HepG2 (cell line): ENCODE results near the gene FAM229A. TPM values are rescaled to one million over a fixed set of nuclear protein-coding genes. Genes with fewer than 3 reads are reported as not detected.

ENCODE experiments used
- AFF4 ChIP-seq: sonication (generic); formaldehyde crosslinking; IDR thresholded peaks from 2 replicates; pipeline ENCODE4 v1.4.0; 2020; ENCODE audit warnings: missing genetic modification reagents
- GLMP ChIP-seq: sonication (generic); formaldehyde crosslinking; IDR thresholded peaks from 2 replicates; pipeline ENCODE4 v1.9.0; 2021; ENCODE audit warnings: missing genetic modification reagents, mild to moderate bottlenecking, borderline replicate concordance
- HMGA1 ChIP-seq: sonication (generic); formaldehyde crosslinking; conservative IDR thresholded peaks from 2 replicates; pipeline ENCODE4 v1.4.0; 2020; ENCODE audit warnings: missing genetic modification reagents
- HNF1A ChIP-seq, 2 experiments: sonication (generic) in 1 of 2; formaldehyde crosslinking in 1 of 2; IDR thresholded peaks; 2 replicates each; pipeline versions ENCODE4 v1.4.0 to v1.6.1; 2016 to 2020; ENCODE audit warnings: borderline replicate concordance in 1 of 2, low read depth in 1 of 2, mild to moderate bottlenecking in 1 of 2, missing genetic modification reagents in 1 of 2
- KLF9 ChIP-seq: IDR thresholded peaks from 2 replicates; pipeline ENCODE4 v1.6.1; 2016; ENCODE audit warnings: low read depth
- NCOA5 ChIP-seq: sonication (generic); formaldehyde crosslinking; IDR thresholded peaks from 2 replicates; pipeline ENCODE4 v1.4.0; 2020; ENCODE audit warnings: missing genetic modification reagents
- POLR2AphosphoS5 ChIP-seq: IDR thresholded peaks from 2 replicates; pipeline ENCODE4 v1.6.1; 2012; ENCODE audit warnings: low read depth, low read length
- PREB ChIP-seq: sonication (generic); formaldehyde crosslinking; IDR thresholded peaks from 2 replicates; pipeline ENCODE4 v1.4.0; 2020; ENCODE audit warnings: missing genetic modification reagents
- RFX3 ChIP-seq: IDR thresholded peaks from 2 replicates; pipeline ENCODE4 v1.6.1; 2016; ENCODE audit warnings: missing biosample characterization, missing genetic modification reagents
- U2AF2 ChIP-seq: fragments of 200-400 bp; formaldehyde crosslinking; IDR thresholded peaks from 2 replicates; pipeline ENCODE4 v1.6.1; 2017; ENCODE audit warnings: low read depth, mild to moderate bottlenecking, low read length
- ZKSCAN8 ChIP-seq: IDR thresholded peaks from 2 replicates; pipeline ENCODE4 v1.6.1; 2016; ENCODE audit warnings: borderline replicate concordance, missing genetic modification reagents, missing compliant biosample characterization
- ZMYM3 ChIP-seq: sonication (generic); formaldehyde crosslinking; IDR thresholded peaks from 2 replicates; pipeline ENCODE4 v1.5.1; 2020; ENCODE audit warnings: mild to moderate bottlenecking, missing genetic modification reagents
- ZNF101 ChIP-seq: sonication (generic); formaldehyde crosslinking; IDR thresholded peaks from 2 replicates; pipeline ENCODE4 v1.4.0; 2020; ENCODE audit warnings: mild to moderate bottlenecking, low read depth, missing genetic modification reagents, borderline replicate concordance
- ZNF264 ChIP-seq: sonication (generic); formaldehyde crosslinking; IDR thresholded peaks from 2 replicates; pipeline ENCODE4 v1.4.0; 2020; ENCODE audit warnings: missing genetic modification reagents
- ZNF589 ChIP-seq: sonication (generic); formaldehyde crosslinking; conservative IDR thresholded peaks from 2 replicates; pipeline ENCODE4 v1.8.0; 2022; ENCODE audit warnings: mild to moderate bottlenecking, moderate library complexity, missing genetic modification reagents
- ZNF724P ChIP-seq: sonication (generic); formaldehyde crosslinking; IDR thresholded peaks from 2 replicates; pipeline ENCODE4 v1.8.0; 2022; ENCODE audit warnings: missing genetic modification reagents, borderline replicate concordance
- ZNF740 ChIP-seq: sonication (generic); formaldehyde crosslinking; IDR thresholded peaks from 2 replicates; pipeline ENCODE4 v1.4.0; 2020; ENCODE audit warnings: missing genetic modification reagents
- ZNF891 ChIP-seq: sonication (generic); formaldehyde crosslinking; IDR thresholded peaks from 2 replicates; pipeline ENCODE4 v1.5.0; 2020; ENCODE audit warnings: mild to moderate bottlenecking, missing genetic modification reagents
- ZSCAN29 ChIP-seq: sonication (generic); formaldehyde crosslinking; conservative IDR thresholded peaks from 2 replicates; pipeline ENCODE4 v1.4.0; 2020; ENCODE audit warnings: mild to moderate bottlenecking, missing genetic modification reagents
- polyA plus RNA-seq, 8 experiments: library from polyadenylated mRNA; depleted of rRNA in 3 of 8; stranded (reverse) in 7 of 8; unstranded in 1 of 8; fragments of >200 nt; fragmentation: Illumina TruSeq in 4 of 8; extraction: Trizol in 4 of 8; gene quantifications; 2 replicates each; pipeline versions ENCODE4 v1.2.1 to v1.2.3, GENCODE V29; 2011 to 2016; ENCODE audit warnings: low read depth in 4 of 8, missing spikeins in 1 of 8, mixed read lengths in 1 of 8; ENCODE audit not compliant: insufficient read depth in 1 of 8
- total RNA-seq, 5 experiments: library from RNA; depleted of rRNA; stranded (reverse); fragments of >200 nt; fragmentation: Illumina TruSeq; extraction: Trizol; gene quantifications; 2 replicates each; pipeline ENCODE4 v1.2.3, GENCODE V29; 2016; ENCODE audit warnings: low read depth in 1 of 5

FAM229A gene
- total and polyA plus RNA-seq, 2 of the 13 experiments (the other 11 are each of a cell fraction or from before 2014, with no cell fraction given): 3.2 to 17.6 TPM

- TF ChIP-seq HNF1A (IDR thresholded peaks at IDR 0.05; ENCODE audit: low read depth): no peak
- no peak for TF ChIP-seq HNF1A (CRISPR knock-in tag; IDR thresholded peaks at IDR 0.05; ENCODE audit: borderline replicate concordance)
- 0 out of 2 replicates have a peak, but pooled peaks have one; percentile 35 for TF ChIP-seq POLR2AphosphoS5
- TF ChIP-seq ZSCAN29 (CRISPR knock-in tag): no peak
- TF ChIP-seq RFX3 (CRISPR knock-in tag): no peak
- no peak for TF ChIP-seq ZNF589 (CRISPR knock-in tag)
- TF ChIP-seq ZMYM3 (CRISPR knock-in tag): no peak
- TF ChIP-seq U2AF2: no peak
- TF ChIP-seq GLMP (CRISPR knock-in tag): no peak
- TF ChIP-seq ZNF740 (CRISPR knock-in tag): no peak
- TF ChIP-seq NCOA5 (CRISPR knock-in tag): no peak
- TF ChIP-seq HMGA1 (CRISPR knock-in tag): no peak
- TF ChIP-seq AFF4 (CRISPR knock-in tag): no peak
- TF ChIP-seq ZKSCAN8: peak; percentile 51; the same call in 1 of the 2 replicates
- TF ChIP-seq ZNF891: no peak; the same call in 1 of the 2 replicates
- TF ChIP-seq KLF9 (CRISPR knock-in tag): peak; percentile 81; the same call in 1 of the 2 replicates
- no peak for TF ChIP-seq ZNF101
- peak; percentile 47; the same call in 1 of the 2 replicates for TF ChIP-seq ZNF724P
- TF ChIP-seq ZNF264 (CRISPR knock-in tag): 0 out of 2 replicates have a peak, but pooled peaks have one; percentile 34
- no peak for TF ChIP-seq PREB
These were observed 11.4 kb downstream of the FAM229A start (continued) for GRCh38 chr1:32350785-32351398.
